ENCODE data around the gene LAMB3.

The LAMB3 gene

GRCh38 chr1:209659909-209660308 lies 7.7 kb upstream of the LAMB3 start:
- DNase-seq, result no peak

- no peak for DNase-seq
Measured at GRCh38 chr1:209657918-209658317, 5.7 kb upstream of the LAMB3 start.

- no peak for DNase-seq
Measured at GRCh38 chr1:209657140-209657879, 5.1 kb upstream of the LAMB3 start.

- DNase-seq, result no peak
Measured at GRCh38 chr1:209655411-209656231, 3.4 kb upstream of the LAMB3 start.

GRCh38 chr1:209653915-209654351 lies 1.7 kb upstream of the LAMB3 start:
- no peak for DNase-seq

- no peak for DNase-seq
Measured at GRCh38 chr1:209652873-209653401, 712 bp upstream of the LAMB3 start.

- no peak for DNase-seq
Measured at GRCh38 chr1:209651138-209651587, 1.1 kb downstream of the LAMB3 start.

- DNase-seq, result no peak
Measured at GRCh38 chr1:209650454-209650853, 1.8 kb downstream of the LAMB3 start.

- no peak for DNase-seq
Measured at GRCh38 chr1:209648931-209649776, 3.1 kb downstream of the LAMB3 start.

GRCh38 chr1:209648346-209648745 lies 3.9 kb downstream of the LAMB3 start:
- DNase-seq, result no peak

GRCh38 chr1:209647156-209647555 lies 5.1 kb downstream of the LAMB3 start:
- DNase-seq, result no peak

- no peak for DNase-seq
Measured at GRCh38 chr1:209646558-209646957, 5.7 kb downstream of the LAMB3 start.

- DNase-seq, result no peak
Measured at GRCh38 chr1:209645574-209646452, 6.4 kb downstream of the LAMB3 start.

- DNase-seq, result no peak
Measured at GRCh38 chr1:209643285-209644020, 8.8 kb downstream of the LAMB3 start.

GRCh38 chr1:209642816-209643215 lies 9.4 kb downstream of the LAMB3 start:
- DNase-seq, result no peak

- no peak for DNase-seq
Measured at GRCh38 chr1:209641832-209642172, 10.4 kb downstream of the LAMB3 start.

GRCh38 chr1:209635850-209636249 lies 16.4 kb downstream of the LAMB3 start:
- no peak for DNase-seq

GRCh38 chr1:209634005-209634737 lies 18.1 kb downstream of the LAMB3 start:
- DNase-seq, result no peak

GRCh38 chr1:209633335-209633997 lies 18.8 kb downstream of the LAMB3 start:
- no peak for DNase-seq

Measured in activated naive CD4-positive, alpha-beta T cell (primary cell).